H1 (cell line): ENCODE results near the gene CELF2.
"Not testable (repeated sequence)": the region's sequence is repeated elsewhere in the genome, so short reads cannot be mapped to it uniquely, and the experiment has no call there.

Source experiments
- CTCF ChIP-seq, 3 experiments: IDR thresholded peaks; 1 replicate in 2 of 3; 2 replicates in 1 of 3; pipeline versions ENCODE4 v1.5.1 to v1.6.1; 2011; ENCODE audit warnings: low read length in 3 of 3, mild to moderate bottlenecking in 3 of 3, inconsistent platforms in 2 of 3, low read depth in 1 of 3, moderate library complexity in 1 of 3; ENCODE audit not compliant: insufficient read depth in 1 of 3; ENCODE audit errors: control extremely low read depth in 1 of 3
- EP300 ChIP-seq, 2 experiments: IDR thresholded peaks; 1 replicate in 1 of 2; 2 replicates in 1 of 2; pipeline ENCODE4 v1.6.1; 2011 to 2012; ENCODE audit warnings: low read depth in 2 of 2, low read length in 2 of 2, mild to moderate bottlenecking in 2 of 2, borderline replicate concordance in 1 of 2, inconsistent platforms in 1 of 2, moderate library complexity in 1 of 2
- JUN ChIP-seq: IDR thresholded peaks from 2 replicates; pipeline ENCODE4 v1.6.1; 2011; ENCODE audit warnings: low read depth, mild to moderate bottlenecking, improper control_type of control experiment, low read length
- JUND ChIP-seq: IDR thresholded peaks from 2 replicates; pipeline ENCODE4 v1.6.1; 2011; ENCODE audit warnings: mild to moderate bottlenecking, improper control_type of control experiment, low read length
- SP1 ChIP-seq: IDR thresholded peaks from 2 replicates; pipeline ENCODE4 v1.6.1; 2011; ENCODE audit warnings: low read depth, low read length
- SRF ChIP-seq: IDR thresholded peaks from 2 replicates; pipeline ENCODE4 v1.6.1; 2011; ENCODE audit warnings: mild to moderate bottlenecking, low read depth, low read length, moderate library complexity
- SUZ12 ChIP-seq: fragments of 200-600 bp; sonication (generic); IDR thresholded peaks from 2 replicates; pipeline ENCODE4 v1.6.1; 2012; ENCODE audit warnings: mild to moderate bottlenecking, inconsistent platforms, low read length, moderate library complexity, mixed read lengths
- TAF1 ChIP-seq: IDR thresholded peaks from 2 replicates; pipeline ENCODE4 v1.6.1; 2011; ENCODE audit warnings: mild to moderate bottlenecking, low read depth, low read length
- ZNF274 ChIP-seq: IDR thresholded peaks from 2 replicates; pipeline ENCODE4 v1.7.0; 2012; ENCODE audit warnings: low read length, borderline replicate concordance; ENCODE audit errors: extremely low read depth

- TF ChIP-seq ZNF274; SUZ12; JUND; CTCF (IDR thresholded peaks at IDR 0.05; ENCODE audit: control extremely low read depth in 1 of 3, insufficient read depth in 1 of 3, low read depth in 1 of 3, low read length in 3 of 3); JUN; SP1; SRF; TAF1; EP300 (IDR thresholded peaks at IDR 0.05; ENCODE audit: borderline replicate concordance in 1 of 2, low read depth in 2 of 2, low read length in 2 of 2): not testable (repeated sequence)
Observed at GRCh38 chr10:11366889-11367288, 349.2 kb downstream of the CELF2 start.
